MM.1S (cell line): ENCODE results near the gene GPATCH3.

ENCODE experiments used
- EZH2 ChIP-seq: fragments of 300-600 bp; sonication (generic); optimal IDR thresholded peaks from 2 replicates; pipeline ENCODE3; 2017; ENCODE audit warnings: low read depth, mild to moderate bottlenecking, antibody characterized with exemption, low read length, mixed read lengths
- EZH2phosphoT487 ChIP-seq: fragments of 300-600 bp; sonication (generic); IDR thresholded peaks from 2 replicates; pipeline ENCODE4 v1.6.1; 2018; ENCODE audit warnings: antibody characterized with exemption, low read length
- TF ChIP-seq, protein P1 (sequence below): fragments of 300-600 bp; sonication (generic); IDR thresholded peaks from 2 replicates; pipeline ENCODE4 v1.5.1; 2016; ENCODE audit warnings: antibody characterized with exemption, low read length, mixed read lengths

DNA sequence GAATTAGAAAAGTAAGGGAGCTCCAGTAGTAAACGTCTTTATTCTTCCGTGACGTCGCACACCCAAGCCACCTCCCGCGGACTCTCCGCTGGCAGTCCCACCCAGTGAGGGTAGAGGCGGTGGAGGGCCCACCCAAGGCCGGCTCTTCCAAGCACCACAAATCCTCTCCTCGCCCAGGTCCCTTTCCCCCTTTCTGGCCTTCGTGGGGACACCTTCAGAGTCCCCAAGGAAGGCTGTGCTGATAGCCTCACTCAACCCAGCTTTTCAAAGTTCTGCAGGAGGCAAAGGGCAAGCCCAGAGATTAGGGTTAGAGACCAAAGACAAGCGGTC, 9.8 kb downstream of the GPATCH3 start:
- TF ChIP-seq, protein P1, sequence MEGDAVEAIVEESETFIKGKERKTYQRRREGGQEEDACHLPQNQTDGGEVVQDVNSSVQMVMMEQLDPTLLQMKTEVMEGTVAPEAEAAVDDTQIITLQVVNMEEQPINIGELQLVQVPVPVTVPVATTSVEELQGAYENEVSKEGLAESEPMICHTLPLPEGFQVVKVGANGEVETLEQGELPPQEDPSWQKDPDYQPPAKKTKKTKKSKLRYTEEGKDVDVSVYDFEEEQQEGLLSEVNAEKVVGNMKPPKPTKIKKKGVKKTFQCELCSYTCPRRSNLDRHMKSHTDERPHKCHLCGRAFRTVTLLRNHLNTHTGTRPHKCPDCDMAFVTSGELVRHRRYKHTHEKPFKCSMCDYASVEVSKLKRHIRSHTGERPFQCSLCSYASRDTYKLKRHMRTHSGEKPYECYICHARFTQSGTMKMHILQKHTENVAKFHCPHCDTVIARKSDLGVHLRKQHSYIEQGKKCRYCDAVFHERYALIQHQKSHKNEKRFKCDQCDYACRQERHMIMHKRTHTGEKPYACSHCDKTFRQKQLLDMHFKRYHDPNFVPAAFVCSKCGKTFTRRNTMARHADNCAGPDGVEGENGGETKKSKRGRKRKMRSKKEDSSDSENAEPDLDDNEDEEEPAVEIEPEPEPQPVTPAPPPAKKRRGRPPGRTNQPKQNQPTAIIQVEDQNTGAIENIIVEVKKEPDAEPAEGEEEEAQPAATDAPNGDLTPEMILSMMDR, result no peak
- TF ChIP-seq EZH2 (no peak), EZH2phosphoT487 (no peak)
